ENCODE measurements around the gene SLC6A1. TPM values are rescaled to one million over a fixed set of nuclear protein-coding genes. Genes with fewer than 3 reads are reported as not detected.

Gene SLC6A1
- total RNA-seq, 1 experiment from 2014 or later = not detected

DNA sequence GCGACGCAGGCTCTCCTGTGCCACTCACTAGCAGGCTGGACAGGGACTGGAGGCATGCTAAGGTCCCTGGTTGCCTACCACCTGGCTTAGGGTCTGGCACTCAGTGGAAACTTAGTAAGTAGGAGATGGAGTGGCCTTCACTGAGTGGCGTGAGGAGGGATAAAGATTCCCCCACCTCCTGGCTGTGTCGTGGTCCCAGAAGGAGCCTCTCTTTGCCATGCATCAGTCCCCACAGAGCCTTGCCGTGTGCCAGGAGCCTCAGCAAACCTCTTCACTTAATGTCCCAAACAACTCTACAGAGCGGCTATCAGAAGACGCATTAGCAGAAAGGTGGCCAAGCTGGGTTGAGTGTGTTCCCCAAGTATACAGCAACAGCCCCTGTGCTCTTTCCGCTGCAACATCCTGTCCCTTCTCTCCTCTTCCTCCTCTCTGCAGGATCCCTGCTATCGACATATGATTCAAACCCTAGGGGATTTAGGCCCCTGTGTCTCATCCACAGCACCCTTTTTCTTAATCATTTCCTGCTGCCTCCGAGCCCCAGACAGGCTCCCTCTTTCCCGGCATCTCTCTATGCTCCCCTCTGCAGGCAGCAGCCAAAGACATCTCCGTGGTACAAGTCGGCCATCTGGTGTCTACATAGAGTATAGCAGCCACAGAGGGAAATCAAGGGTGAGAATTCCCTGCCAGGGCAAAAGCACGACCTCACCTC is 66.7 kb downstream of the SLC6A1 start:
- H3K27me3 ChIP-seq (ENCODE audit: insufficient read depth, low read length) = peaks cover 5% of the 10 kb centered on the region; the same call in 1 of the 2 replicates
- H3K36me3 ChIP-seq (ENCODE audit: control insufficient read depth in 1 of 2, insufficient read depth in 2 of 2, low read length in 2 of 2) = no peaks in the 10 kb centered on the region
- no peak overlapping the region for H3K4me3 ChIP-seq (replicated peaks in 1 of 2; ENCODE audit: low read depth in 1 of 2, low read length in 2 of 2)
- H3K4me1 ChIP-seq (ENCODE audit: control insufficient read depth in 1 of 2, insufficient read depth in 2 of 2, low read length in 2 of 2) = peaks cover 3 to 10% of the 10 kb centered on the region in 2 experiments; a peak in 2 of 4 replicates
- no peaks in the 10 kb centered on the region for H3K9me3 ChIP-seq (ENCODE audit: control insufficient read depth in 1 of 2, insufficient read depth in 1 of 2, low read depth in 1 of 2, low read length in 2 of 2)
- no peaks in the 10 kb centered on the region for H3K79me2 ChIP-seq (ENCODE audit: insufficient read depth, low read length)
- H3K9me2 ChIP-seq (ENCODE audit: insufficient read depth) = no peaks in the 10 kb centered on the region
- H3K27ac ChIP-seq (ENCODE audit: low read depth, low read length) = no peak overlapping the region
- DNase-seq (ENCODE audit: low read depth, low spot score) (peak; percentile 48), ATAC-seq (peak; percentile 79)
- no peaks in the 10 kb centered on the region for H4K20me1 ChIP-seq (ENCODE audit: insufficient read depth)
- ChIA-PET CTCF (interaction anchor here (0.9 to 3.5 kb wide), 24 partner anchors 9 to 303 kb away, joined by 3 to 47 read pairs (median 4); partner anchors contain the start of gene HRH1), POLR2A (no interaction called here), RAD21 (ENCODE audit: low non-redundant PET in 1 of 2, low total read pairs in 2 of 2, uncharacterized antibody in 2 of 2, unreplicated experiment in 2 of 2) (interaction anchor here (0.6 to 2.5 kb wide), 10 partner anchors 37 to 301 kb away, joined by 3 to 11 read pairs (median 5); no protein-coding TSS in a partner anchor)
- peak overlapping the region; percentile 24 for H2AFZ ChIP-seq (ENCODE audit: low read depth, low read length, poor library complexity, severe bottlenecking)
- intact Hi-C loops (cut with micrococcal nuclease) = loop anchor here (1.0 to 2.0 kb wide), 4 partner anchors 108 to 301 kb away; no protein-coding TSS in a partner anchor
- peak; percentile 99 for TF ChIP-seq RAD21 (IDR thresholded peaks at IDR 0.05; ENCODE audit: low read depth)
- TF ChIP-seq SP1 (IDR thresholded peaks at IDR 0.05; ENCODE audit: low read depth) = no peak
- no peak for TF ChIP-seq POLR2AphosphoS5 (IDR thresholded peaks at IDR 0.05; ENCODE audit: low read depth, low read length)
- TF ChIP-seq TCF7L2 (IDR thresholded peaks at IDR 0.05; ENCODE audit: borderline replicate concordance, extremely low read depth, insufficient read depth, insufficient read length) = no peak
- TF ChIP-seq SRF (IDR thresholded peaks at IDR 0.05; ENCODE audit: low read depth) = no peak
- no peak for TF ChIP-seq FOSL1 (IDR thresholded peaks at IDR 0.05; ENCODE audit: low read depth)
- TF ChIP-seq EZH2phosphoT487 (IDR thresholded peaks at IDR 0.05; ENCODE audit: borderline replicate concordance) = no peak
- TF ChIP-seq, protein P1, sequence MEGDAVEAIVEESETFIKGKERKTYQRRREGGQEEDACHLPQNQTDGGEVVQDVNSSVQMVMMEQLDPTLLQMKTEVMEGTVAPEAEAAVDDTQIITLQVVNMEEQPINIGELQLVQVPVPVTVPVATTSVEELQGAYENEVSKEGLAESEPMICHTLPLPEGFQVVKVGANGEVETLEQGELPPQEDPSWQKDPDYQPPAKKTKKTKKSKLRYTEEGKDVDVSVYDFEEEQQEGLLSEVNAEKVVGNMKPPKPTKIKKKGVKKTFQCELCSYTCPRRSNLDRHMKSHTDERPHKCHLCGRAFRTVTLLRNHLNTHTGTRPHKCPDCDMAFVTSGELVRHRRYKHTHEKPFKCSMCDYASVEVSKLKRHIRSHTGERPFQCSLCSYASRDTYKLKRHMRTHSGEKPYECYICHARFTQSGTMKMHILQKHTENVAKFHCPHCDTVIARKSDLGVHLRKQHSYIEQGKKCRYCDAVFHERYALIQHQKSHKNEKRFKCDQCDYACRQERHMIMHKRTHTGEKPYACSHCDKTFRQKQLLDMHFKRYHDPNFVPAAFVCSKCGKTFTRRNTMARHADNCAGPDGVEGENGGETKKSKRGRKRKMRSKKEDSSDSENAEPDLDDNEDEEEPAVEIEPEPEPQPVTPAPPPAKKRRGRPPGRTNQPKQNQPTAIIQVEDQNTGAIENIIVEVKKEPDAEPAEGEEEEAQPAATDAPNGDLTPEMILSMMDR (IDR thresholded peaks at IDR 0.05 in 2 of 3, conservative IDR thresholded peaks at IDR 0.05 in 1 of 3; ENCODE audit: borderline replicate concordance in 1 of 3, insufficient read depth in 1 of 3, low read depth in 2 of 3, low read length in 2 of 3) = peak; percentile 86 to 98 (median 91)
- H3K4me2 ChIP-seq (ENCODE audit: low read length) = no peak overlapping the region
- no peak overlapping the region for H3K9ac ChIP-seq (ENCODE audit: low read length)
- BruUV-seq (replicated peaks) = no TSS peak

Data from HCT116 (cell line).